Measurements from ENCODE around the gene KRAS. TPM values are rescaled to one million over a fixed set of nuclear protein-coding genes. Genes with fewer than 3 reads are reported as not detected.

KRAS gene
- total and polyA plus RNA-seq, 2 donors (not counting 3 experiments of a cell fraction or from before 2014, with no cell fraction given), result 9.1 to 22.8 TPM

GRCh38 chr12:25200703-25201102, 50.0 kb downstream of the KRAS start:
- ChIA-PET POLR2A (no interaction called here), CTCF (no interaction called here)
- H3K36me3 ChIP-seq (ENCODE audit: control insufficient read depth in 2 of 2, extremely low read depth in 1 of 2, insufficient read depth in 2 of 2, low read length in 2 of 2), result peaks cover 0 to 2% of the 10 kb centered on the region in 2 experiments
- dilution Hi-C loops (cut with MboI; ENCODE audit: extremely low pct_ligation_motif_present, low sequenced_read_pairs) (no loop called here), intact Hi-C loops (cut with micrococcal nuclease) (no loop called here)
- no peaks in the 10 kb centered on the region for H3K79me2 ChIP-seq (ENCODE audit: control insufficient read depth, insufficient read depth, low read length)
- no peak overlapping the region for H3K27ac ChIP-seq (ENCODE audit: insufficient read depth, low read depth, low read length)
- H4K20me1 ChIP-seq (replicated peaks; ENCODE audit: control insufficient read depth, extremely low read depth, insufficient read depth, low read length), result no peaks in the 10 kb centered on the region
- no peak overlapping the region for H3K4me2 ChIP-seq (ENCODE audit: insufficient read depth, low read length)
- H3K9ac ChIP-seq (replicated peaks; ENCODE audit: extremely low read depth, insufficient read depth, low read length), result no peak overlapping the region
- DNase-seq (ENCODE audit: low read depth, low spot score), result peak; percentile 16
- no TSS peak for BruUV-seq (replicated peaks)
- H2AFZ ChIP-seq (ENCODE audit: low read depth, low read length), result no peak overlapping the region
- H3K4me3 ChIP-seq (replicated peaks in 1 of 3; ENCODE audit: insufficient read depth in 1 of 3, low read depth in 1 of 3, low read length in 3 of 3), result no peak overlapping the region
- peak; percentile 28 for FAIRE-seq
- TF ChIP-seq FOS (IDR thresholded peaks at IDR 0.05; ENCODE audit: borderline replicate concordance, insufficient read depth, low read length) (peak; percentile 4), MYC (IDR thresholded peaks at IDR 0.05; ENCODE audit: low read depth, low read length) (no peak), POLR2A (IDR thresholded peaks at IDR 0.05; ENCODE audit: low read depth, low read length) (no peak)
- H3K9me1 ChIP-seq (replicated peaks; ENCODE audit: control insufficient read depth, extremely low read depth, insufficient read depth, low read length), result no peaks in the 10 kb centered on the region
- H3K27me3 ChIP-seq (ENCODE audit: control insufficient read depth in 2 of 2, insufficient read depth in 2 of 2, low read length in 2 of 2), result no peaks in the 10 kb centered on the region
- H3K4me1 ChIP-seq (ENCODE audit: control insufficient read depth, extremely low read depth, insufficient read depth, low read length), result peaks cover 10% of the 10 kb centered on the region
- H3K9me3 ChIP-seq (replicated peaks; ENCODE audit: control insufficient read depth, insufficient read depth, low read length), result no peaks in the 10 kb centered on the region

GRCh38 chr12:25197608-25198007, 53.1 kb downstream of the KRAS start:
- POLR2A ChIA-PET, result no interaction called here
- CTCF ChIA-PET, result no interaction called here

More at GRCh38 chr12:25197608-25198007, 53.1 kb downstream of the KRAS start:
- H3K27me3 ChIP-seq (ENCODE audit: control insufficient read depth in 2 of 2, insufficient read depth in 2 of 2, low read length in 2 of 2), result no peaks in the 10 kb centered on the region
- H3K4me2 ChIP-seq (ENCODE audit: insufficient read depth, low read length), result no peak overlapping the region
- dilution Hi-C loops (cut with MboI; ENCODE audit: extremely low pct_ligation_motif_present, low sequenced_read_pairs), result no loop called here
- no peak overlapping the region for H3K27ac ChIP-seq (ENCODE audit: insufficient read depth, low read depth, low read length)
- no peak overlapping the region for H2AFZ ChIP-seq (ENCODE audit: low read depth, low read length)
- no peak for DNase-seq (ENCODE audit: low read depth, low spot score)
- peak; percentile 76 for FAIRE-seq
- no TSS peak for BruUV-seq (replicated peaks)
- H3K4me1 ChIP-seq (ENCODE audit: control insufficient read depth, extremely low read depth, insufficient read depth, low read length), result peaks cover 18% of the 10 kb centered on the region
- H3K4me3 ChIP-seq (replicated peaks in 1 of 3; ENCODE audit: insufficient read depth in 1 of 3, low read depth in 1 of 3, low read length in 3 of 3), result no peak overlapping the region
- TF ChIP-seq GATA2 (IDR thresholded peaks at IDR 0.05; ENCODE audit: insufficient read depth, insufficient read length, low read depth, low read length) (no peak), JUN (IDR thresholded peaks at IDR 0.05; ENCODE audit: borderline replicate concordance, insufficient read depth, insufficient read length, low read depth) (no peak), MYC (IDR thresholded peaks at IDR 0.05; ENCODE audit: low read depth, low read length) (no peak), EZH2 (IDR thresholded peaks at IDR 0.05; ENCODE audit: borderline replicate concordance, low read depth, low read length, severe bottlenecking) (no peak), FOS (IDR thresholded peaks at IDR 0.05; ENCODE audit: borderline replicate concordance, insufficient read depth, low read length) (no peak), CTCF (IDR thresholded peaks at IDR 0.05; ENCODE audit: extremely low read depth in 1 of 2, insufficient read depth in 1 of 2, low read depth in 1 of 2, low read length in 2 of 2) (no peak), MAX (IDR thresholded peaks at IDR 0.05; ENCODE audit: insufficient read depth, insufficient read length) (no peak)
- H3K9me3 ChIP-seq (replicated peaks; ENCODE audit: control insufficient read depth, insufficient read depth, low read length), result no peaks in the 10 kb centered on the region
- no peaks in the 10 kb centered on the region for H3K79me2 ChIP-seq (ENCODE audit: control insufficient read depth, insufficient read depth, low read length)
- H4K20me1 ChIP-seq (replicated peaks; ENCODE audit: control insufficient read depth, extremely low read depth, insufficient read depth, low read length), result no peaks in the 10 kb centered on the region
- H3K9ac ChIP-seq (replicated peaks; ENCODE audit: extremely low read depth, insufficient read depth, low read length), result no peak overlapping the region
- H3K9me1 ChIP-seq (replicated peaks; ENCODE audit: control insufficient read depth, extremely low read depth, insufficient read depth, low read length), result no peaks in the 10 kb centered on the region
- intact Hi-C loops (cut with micrococcal nuclease), result no loop called here
- H3K36me3 ChIP-seq (ENCODE audit: control insufficient read depth in 2 of 2, extremely low read depth in 1 of 2, insufficient read depth in 2 of 2, low read length in 2 of 2), result no peaks in the 10 kb centered on the region
